Spleen (tissue), 11 donors: ENCODE data around the gene CYB5A. TPM values are rescaled to one million over a fixed set of nuclear protein-coding genes. Genes with fewer than 3 reads are reported as not detected.

ENCODE experiments used
- DNase-seq: peaks from one replicate; pipeline ENCODE4 v3.0.0-alpha.2; 2020
- H3K27ac ChIP-seq, 8 donors: fragments of 200-600 bp; sonication (generic) in 7 of 8; 1 replicate in 4 of 8; 2 replicates in 4 of 8; pipeline versions ENCODE4 v1.5.0 to v1.8.0; 2016 to 2021; ENCODE audit warnings: inconsistent platforms in 4 of 8, mild to moderate bottlenecking in 4 of 8, moderate library complexity in 1 of 8
- H3K27me3 ChIP-seq, 7 donors: fragments of 200-600 bp; sonication (generic) in 6 of 7; replicated peaks in 1 of 7; 1 replicate in 4 of 7; 2 replicates in 3 of 7; pipeline versions ENCODE4 v1.5.0 to v1.8.0; 2016 to 2021; ENCODE audit warnings: inconsistent platforms in 3 of 7, mild to moderate bottlenecking in 1 of 7
- H3K36me3 ChIP-seq, 6 donors: fragments of 200-600 bp; sonication (generic) in 5 of 6; 1 replicate in 4 of 6; 2 replicates in 2 of 6; pipeline versions ENCODE4 v1.5.0 to v1.8.0; 2016 to 2021; ENCODE audit warnings: inconsistent platforms in 2 of 6
- H3K4me1 ChIP-seq, 6 donors: fragments of 200-600 bp; sonication (generic) in 5 of 6; 1 replicate in 3 of 6; 2 replicates in 3 of 6; pipeline versions ENCODE4 v1.5.0 to v1.8.0; 2016 to 2021; ENCODE audit warnings: inconsistent platforms in 3 of 6
- H3K4me3 ChIP-seq, 8 donors: fragments of 200-600 bp; sonication (generic) in 7 of 8; 1 replicate in 4 of 8; 2 replicates in 4 of 8; pipeline versions ENCODE4 v1.5.0 to v1.8.0; 2016 to 2021; ENCODE audit warnings: inconsistent platforms in 4 of 8, mild to moderate bottlenecking in 4 of 8, moderate library complexity in 2 of 8
- H3K9me3 ChIP-seq, 8 donors: fragments of 200-600 bp; sonication (generic) in 7 of 8; 1 replicate in 4 of 8; 2 replicates in 4 of 8; pipeline versions ENCODE4 v1.5.0 to v1.8.0; 2016 to 2021; ENCODE audit warnings: inconsistent platforms in 4 of 8
- POLR2A ChIP-seq, 3 donors: fragments of 450-650 bp; IDR thresholded peaks; one replicate each; pipeline ENCODE4 v1.5.1; 2017; ENCODE audit warnings: antibody characterized with exemption in 3 of 3, mild to moderate bottlenecking in 1 of 3
- POLR2AphosphoS5 ChIP-seq, 3 donors: sonication (generic); formaldehyde crosslinking; IDR thresholded peaks; one replicate each; pipeline ENCODE4 v1.5.1; 2017; ENCODE audit warnings: antibody characterized with exemption in 3 of 3
- WGBS, 5 donors: extraction: QIAGEN DNeasy Blood & Tissue Kit in 3 of 5; methylation state at CpG; one replicate each; pipeline versions ENCODE4 v1.1.5 to v1.1.7; 2013 to 2018; 5-methylcytosine and 5-hydroxymethylcytosine counted together
- intact Hi-C: fragments of 100-400 bp; cut with DNase I; formaldehyde crosslinking; loops from one replicate; pipeline ENCODE4 v1.15.0; 2023; ENCODE audit warnings: low total_unique reads
- polyA plus RNA-seq, 3 donors: library from polyadenylated mRNA; stranded (reverse); fragments of 200-250 nt; gene quantifications; one replicate each; pipeline ENCODE4 v1.2.1, GENCODE V29; 2013
- total RNA-seq, 7 donors: library from RNA; depleted of rRNA in 3 of 7; stranded (reverse); fragments of >200 nt in 3 of 7; fragmentation: NEBNext Ultra II Directional in 4 of 7; extraction: Animal tissue kit (Norgen Biotek cat#: 25700) in 4 of 7; gene quantifications; one replicate each; pipeline versions ENCODE4 v1.1.0 to v1.2.1, GENCODE V29; 2016 to 2021
- TF ChIP-seq, protein P1 (sequence below), 11 experiments: fragments of 200-600 bp in 7 of 11; fragments of 450-650 bp in 4 of 11; sonication (generic) in 4 of 11; IDR thresholded peaks in 8 of 11; conservative IDR thresholded peaks in 3 of 11; 1 replicate in 7 of 11; 2 replicates in 4 of 11; pipeline versions ENCODE4 v1.4.0 to v1.8.0; 2016 to 2021; ENCODE audit warnings: antibody characterized with exemption in 11 of 11, inconsistent platforms in 4 of 11, mild to moderate bottlenecking in 1 of 11
- donor health status: healthy with polysubstance abuse.
- donor health status: DM: no; HTN: no; CAD: no; lungs with moderate emphysema.
- donor health status: DM: no; HTN: no; CAD: no.
- donor health status: Bipolar disorder and iron deficiency.
- donor health status: healthy.
- donor health status: DM: no; HTN: no; CAD: no.
- donor health status: DM: yes; HTN: yes; CAD: no.

CYB5A gene
- total and polyA plus RNA-seq, 10 donors, result 54.6 to 137 (median 111) TPM

DNA sequence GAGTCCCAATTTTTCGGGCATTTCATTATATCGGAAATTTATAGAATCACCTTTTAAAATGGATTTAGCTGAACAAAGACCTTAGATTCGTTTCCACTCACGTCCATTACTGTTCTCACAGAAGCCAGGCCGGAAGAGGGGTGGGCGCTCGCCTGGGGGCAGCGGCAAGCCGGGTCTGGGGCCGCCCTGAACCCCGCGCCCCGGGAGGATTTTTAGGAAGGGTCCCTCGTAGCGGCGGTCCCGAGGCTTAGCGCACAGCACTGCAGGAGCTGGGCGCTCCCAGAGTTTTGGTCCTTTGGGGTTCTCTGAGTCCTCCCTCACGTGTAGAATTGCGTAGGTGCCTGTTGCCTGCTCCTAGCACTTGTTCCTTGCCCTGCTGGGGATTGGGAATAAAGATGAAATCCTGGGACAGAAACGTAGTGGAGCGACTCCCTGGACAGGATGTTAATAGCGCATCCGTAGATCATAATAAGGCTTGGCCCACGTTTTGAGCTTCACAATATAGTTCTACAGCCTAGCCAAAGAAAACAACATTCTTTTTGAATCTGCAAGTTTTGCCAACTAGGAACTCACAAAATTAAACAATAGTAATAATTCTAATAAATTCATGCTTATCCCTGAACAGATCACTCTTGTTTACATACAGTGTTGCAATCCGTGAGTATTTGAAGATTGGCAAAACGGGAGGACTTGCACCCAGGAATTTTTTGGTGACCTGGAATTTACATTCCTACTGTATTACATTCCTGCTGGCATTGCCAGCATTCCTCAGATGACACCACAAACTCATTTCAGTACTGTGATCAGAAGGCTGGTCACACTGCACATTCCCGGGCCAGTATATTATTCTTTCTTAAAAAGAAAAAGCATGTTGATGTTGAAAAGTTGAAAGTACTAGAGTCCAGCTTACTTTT, 24.8 kb upstream of the CYB5A start:
- no peak for DNase-seq
- no peaks in the 10 kb centered on the region for H3K27me3 ChIP-seq
- H3K4me1 ChIP-seq, result no peaks in the 10 kb centered on the region
- 89 to 91% (median 90%) methylated on average over 29 of the region's 29 CpGs for WGBS, 5 donors
- H3K4me3 ChIP-seq, result no peak overlapping the region
- H3K36me3 ChIP-seq, result no peaks in the 10 kb centered on the region
- intact Hi-C loops, result no loop called here
- H3K27ac ChIP-seq, result no peak overlapping the region
- TF ChIP-seq, protein P1, sequence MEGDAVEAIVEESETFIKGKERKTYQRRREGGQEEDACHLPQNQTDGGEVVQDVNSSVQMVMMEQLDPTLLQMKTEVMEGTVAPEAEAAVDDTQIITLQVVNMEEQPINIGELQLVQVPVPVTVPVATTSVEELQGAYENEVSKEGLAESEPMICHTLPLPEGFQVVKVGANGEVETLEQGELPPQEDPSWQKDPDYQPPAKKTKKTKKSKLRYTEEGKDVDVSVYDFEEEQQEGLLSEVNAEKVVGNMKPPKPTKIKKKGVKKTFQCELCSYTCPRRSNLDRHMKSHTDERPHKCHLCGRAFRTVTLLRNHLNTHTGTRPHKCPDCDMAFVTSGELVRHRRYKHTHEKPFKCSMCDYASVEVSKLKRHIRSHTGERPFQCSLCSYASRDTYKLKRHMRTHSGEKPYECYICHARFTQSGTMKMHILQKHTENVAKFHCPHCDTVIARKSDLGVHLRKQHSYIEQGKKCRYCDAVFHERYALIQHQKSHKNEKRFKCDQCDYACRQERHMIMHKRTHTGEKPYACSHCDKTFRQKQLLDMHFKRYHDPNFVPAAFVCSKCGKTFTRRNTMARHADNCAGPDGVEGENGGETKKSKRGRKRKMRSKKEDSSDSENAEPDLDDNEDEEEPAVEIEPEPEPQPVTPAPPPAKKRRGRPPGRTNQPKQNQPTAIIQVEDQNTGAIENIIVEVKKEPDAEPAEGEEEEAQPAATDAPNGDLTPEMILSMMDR (IDR thresholded peaks at IDR 0.05 in 8 of 11, conservative IDR thresholded peaks at IDR 0.05 in 3 of 11), result no peak
- TF ChIP-seq POLR2AphosphoS5 (IDR thresholded peaks at IDR 0.05) (no peak), POLR2A (IDR thresholded peaks at IDR 0.05) (no peak)
- peaks cover 0 to 9% (median 0%) of the 10 kb centered on the region in 8 donors for H3K9me3 ChIP-seq

DNA sequence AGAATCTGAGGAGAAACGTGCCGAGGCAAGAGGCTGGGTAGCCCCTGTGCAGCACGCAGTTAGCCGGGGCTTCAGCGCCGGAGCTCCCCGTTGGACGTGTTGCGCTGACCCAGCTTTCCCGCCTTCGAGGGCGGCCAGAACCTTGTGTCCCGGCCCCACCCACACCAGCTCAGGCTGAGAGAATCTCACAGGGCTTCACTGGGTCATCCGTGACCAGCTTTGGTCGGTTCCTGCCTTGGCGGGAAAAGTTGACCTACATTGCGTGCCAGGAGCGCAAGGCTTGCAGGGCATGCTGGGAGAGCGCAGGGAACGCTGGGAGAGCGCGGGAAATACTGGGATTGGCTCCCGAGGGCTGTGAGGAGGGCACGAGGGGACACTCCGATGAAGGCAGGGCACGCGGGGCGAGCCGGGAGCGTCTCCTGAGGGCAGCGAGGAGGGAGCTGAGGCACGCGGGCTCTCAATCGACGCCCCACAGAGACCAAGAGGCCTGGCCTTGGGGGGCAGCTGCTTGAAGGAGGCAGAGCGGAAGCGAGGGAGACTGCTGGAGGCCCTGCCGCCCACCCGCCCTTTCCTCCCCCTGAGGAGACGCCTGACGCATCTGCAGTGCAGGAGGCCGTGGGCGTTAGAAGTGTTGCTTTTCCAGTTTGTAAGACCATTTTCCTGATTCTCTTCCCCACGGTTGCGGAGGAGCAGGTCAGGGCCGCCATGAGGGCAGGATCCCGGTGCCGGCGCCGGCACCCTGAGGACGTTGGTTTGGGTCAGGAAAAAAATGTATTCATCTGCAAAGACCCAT, 23.9 kb upstream of the CYB5A start, which contains the start of gene C18orf63:
Gene C18orf63 (plus strand): TSS at position 376 of the 793 bp plus-strand sequence. CDS start 2,027 bp downstream, outside the sequence.
- H3K27ac ChIP-seq, result no peak within 1 kb of the TSS
- H3K36me3 ChIP-seq, result no peaks in the 10 kb centered on the region
- H3K4me3 ChIP-seq, result no peak within 1 kb of the TSS
- no peaks in the 10 kb centered on the region for H3K27me3 ChIP-seq
- H3K9me3 ChIP-seq, result peaks cover 0 to 9% (median 0%) of the 10 kb centered on the region in 8 donors
- peaks cover 0 to 3% (median 0%) of the 10 kb centered on the region in 6 donors for H3K4me1 ChIP-seq
- TF ChIP-seq, protein P1 (IDR thresholded peaks at IDR 0.05 in 8 of 11, conservative IDR thresholded peaks at IDR 0.05 in 3 of 11), result no peak
- no peak for TF ChIP-seq POLR2AphosphoS5 (IDR thresholded peaks at IDR 0.05)
- no peak for TF ChIP-seq POLR2A (IDR thresholded peaks at IDR 0.05)
- 93 to 96% (median 94%) methylated on average over 43 to 51 of the region's 51 CpGs for WGBS, 5 donors
- DNase-seq, result no peak
- intact Hi-C loops, result no loop called here

DNA sequence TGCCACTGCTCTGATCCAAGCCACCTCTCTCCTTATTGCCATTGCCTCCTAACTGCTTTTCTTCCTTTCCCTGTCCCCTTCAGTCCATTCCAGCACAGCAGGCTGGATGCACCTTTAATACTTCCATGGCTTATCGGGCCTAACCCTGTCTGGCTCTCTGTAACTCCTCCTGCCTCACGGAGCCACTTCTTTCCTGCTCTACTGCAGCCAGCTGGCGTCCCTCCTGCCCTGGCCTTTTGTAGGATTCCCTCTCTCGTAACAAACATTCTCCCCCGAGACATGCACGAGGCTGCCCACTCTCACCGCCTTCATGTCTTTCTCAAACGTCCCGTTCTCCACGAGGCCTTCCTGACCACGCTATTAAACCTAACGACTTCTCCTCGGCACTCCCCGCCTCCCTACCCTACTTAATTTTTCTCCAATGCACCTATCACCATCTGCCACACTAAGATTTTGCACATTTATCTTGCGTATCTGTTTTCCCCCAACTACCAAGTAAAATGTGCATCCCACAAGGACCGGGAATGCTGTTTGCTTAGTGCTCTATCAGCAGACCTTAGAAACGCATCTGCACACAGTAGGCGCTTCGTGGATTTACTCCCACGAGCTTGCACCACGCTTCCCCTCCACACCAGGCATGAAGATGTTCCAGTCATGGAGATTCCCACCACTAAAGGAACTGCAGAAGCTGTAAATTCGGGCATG, 23.1 kb upstream of the CYB5A start:
- 87 to 92% (median 89%) methylated on average over 22 of the region's 22 CpGs for WGBS, 5 donors
- TF ChIP-seq, protein P1 (IDR thresholded peaks at IDR 0.05 in 8 of 11, conservative IDR thresholded peaks at IDR 0.05 in 3 of 11), result no peak
- TF ChIP-seq POLR2A (IDR thresholded peaks at IDR 0.05) (no peak), POLR2AphosphoS5 (IDR thresholded peaks at IDR 0.05) (no peak)
- Histone ChIP-seq H3K4me3 (no peak overlapping the region), H3K9me3 (peaks cover 0 to 5% (median 0%) of the 10 kb centered on the region in 8 donors), H3K4me1 (peaks cover 0 to 8% (median 3%) of the 10 kb centered on the region in 6 donors), H3K36me3 (no peaks in the 10 kb centered on the region), H3K27ac (no peak overlapping the region), H3K27me3 (no peaks in the 10 kb centered on the region)
- no peak for DNase-seq
- intact Hi-C loops, result no loop called here
